HEK293 (cell line): Measurements from ENCODE around the gene TFE3.

Experiments
- CTCF ChIA-PET: fragments of 350-600 bp; formaldehyde crosslinking; extraction: SDS; loops from one replicate; lab custom pipeline; 2021; ENCODE audit warnings: antibody characterized with exemption; lab: Yijun Ruan, JAX
- POLR2A ChIA-PET: fragments of 300-600 bp; formaldehyde crosslinking; extraction: SDS; loops from one replicate; lab custom pipeline; 2020; ENCODE audit warnings: antibody characterized with exemption, inconsistent platforms; lab: Yijun Ruan, JAX
- H3K27ac ChIP-seq: fragments of 200-500 bp; sonication (Bioruptor generic); 2 replicates; pipeline ENCODE4 v1.5.1; 2014; ENCODE audit warnings: low read depth, low read length, control low read depth, inconsistent platforms; ENCODE audit errors: extremely low read depth
- H3K36me3 ChIP-seq, 2 experiments: fragments of 200-500 bp in 1 of 2; sonication (Bioruptor generic) in 1 of 2; 1 replicate in 1 of 2; 2 replicates in 1 of 2; pipeline ENCODE4 v1.5.1; 2014 to 2017; ENCODE audit warnings: inconsistent platforms in 2 of 2, low read length in 2 of 2; ENCODE audit not compliant: control insufficient read depth in 2 of 2, insufficient read depth in 1 of 2
- H3K4me1 ChIP-seq: fragments of 200-500 bp; sonication (Bioruptor generic); 2 replicates; pipeline ENCODE4 v1.5.1; 2014; ENCODE audit warnings: mild to moderate bottlenecking, low read length, inconsistent platforms; ENCODE audit not compliant: control insufficient read depth, insufficient read depth
- H3K4me3 ChIP-seq: 2 replicates; pipeline ENCODE4 v1.5.1; 2011; ENCODE audit warnings: low read depth, mild to moderate bottlenecking, control low read depth, low read length, moderate library complexity
- H3K9me3 ChIP-seq: fragments of 200-500 bp; sonication (Bioruptor generic); 2 replicates; pipeline ENCODE4 v1.5.1; 2014; ENCODE audit warnings: low read depth, low read length, inconsistent platforms; ENCODE audit not compliant: control insufficient read depth, insufficient read depth
- BCL11A ChIP-seq: fragments of 450-650 bp; formaldehyde crosslinking; IDR thresholded peaks from 2 replicates; pipeline ENCODE4 v1.5.1; 2016; ENCODE audit warnings: low read depth, missing biosample characterization, missing genetic modification characterization
- BCL11B ChIP-seq: fragments of 450-650 bp; formaldehyde crosslinking; IDR thresholded peaks from 2 replicates; pipeline ENCODE4 v1.5.1; 2016; ENCODE audit warnings: low read depth, missing biosample characterization, missing genetic modification characterization
- PRDM1 ChIP-seq: fragments of 450-650 bp; formaldehyde crosslinking; IDR thresholded peaks from 2 replicates; pipeline ENCODE4; 2016; ENCODE audit warnings: missing biosample characterization, missing genetic modification characterization
- ZBTB17 ChIP-seq: fragments of 450-650 bp; formaldehyde crosslinking; IDR thresholded peaks from 2 replicates; pipeline ENCODE4 v1.5.1; 2016; ENCODE audit warnings: missing biosample characterization, missing genetic modification characterization
- ZBTB7A ChIP-seq: fragments of 450-650 bp; formaldehyde crosslinking; IDR thresholded peaks from 2 replicates; pipeline ENCODE4 v1.5.1; 2016; ENCODE audit warnings: low read depth, missing biosample characterization, missing genetic modification characterization
- ZIC2 ChIP-seq: fragments of 450-650 bp; formaldehyde crosslinking; IDR thresholded peaks from 2 replicates; pipeline ENCODE4 v1.5.1; 2016; ENCODE audit warnings: missing biosample characterization, missing genetic modification characterization
- ZNF426 ChIP-seq: fragments of 450-650 bp; formaldehyde crosslinking; IDR thresholded peaks from 2 replicates; pipeline ENCODE4 v1.5.1; 2017; ENCODE audit warnings: missing biosample characterization, missing genetic modification characterization, mild to moderate bottlenecking, inconsistent platforms, moderate library complexity
- ZNF560 ChIP-seq: fragments of 450-650 bp; formaldehyde crosslinking; IDR thresholded peaks from 2 replicates; pipeline ENCODE4 v1.5.1; 2017; ENCODE audit warnings: missing biosample characterization, missing genetic modification characterization, borderline replicate concordance
- ZNF600 ChIP-seq: fragments of 450-650 bp; formaldehyde crosslinking; IDR thresholded peaks from 2 replicates; pipeline ENCODE4 v1.5.1; 2016; ENCODE audit warnings: missing biosample characterization, missing genetic modification characterization
- ZSCAN23 ChIP-seq: fragments of 450-650 bp; formaldehyde crosslinking; IDR thresholded peaks from 2 replicates; pipeline ENCODE4 v1.5.1; 2016; ENCODE audit warnings: missing biosample characterization, missing genetic modification characterization
- TF ChIP-seq, protein P1 (sequence below): fragments of 450-650 bp; formaldehyde crosslinking; IDR thresholded peaks from 2 replicates; pipeline ENCODE4 v1.5.1; 2016; ENCODE audit warnings: missing biosample characterization, missing genetic modification characterization
- TF ChIP-seq, protein P2 (sequence below): fragments of 450-650 bp; formaldehyde crosslinking; IDR thresholded peaks from 2 replicates; pipeline ENCODE4 v1.5.1; 2016; ENCODE audit warnings: missing biosample characterization, missing genetic modification characterization
- TF ChIP-seq, protein P3 (sequence below): fragments of 450-650 bp; formaldehyde crosslinking; IDR thresholded peaks from 2 replicates; pipeline ENCODE4 v1.5.1; 2017; ENCODE audit warnings: missing biosample characterization, missing genetic modification characterization
- TF ChIP-seq, protein P4 (sequence below): fragments of 450-650 bp; formaldehyde crosslinking; IDR thresholded peaks from 2 replicates; pipeline ENCODE4 v1.5.1; 2016; ENCODE audit warnings: missing biosample characterization, missing genetic modification characterization
- TF ChIP-seq, protein P5 (sequence below): fragments of 450-650 bp; formaldehyde crosslinking; IDR thresholded peaks from 2 replicates; pipeline ENCODE4 v1.5.1; 2017; ENCODE audit warnings: missing biosample characterization, mild to moderate bottlenecking, missing genetic modification characterization, moderate library complexity

Gene TFE3

DNA sequence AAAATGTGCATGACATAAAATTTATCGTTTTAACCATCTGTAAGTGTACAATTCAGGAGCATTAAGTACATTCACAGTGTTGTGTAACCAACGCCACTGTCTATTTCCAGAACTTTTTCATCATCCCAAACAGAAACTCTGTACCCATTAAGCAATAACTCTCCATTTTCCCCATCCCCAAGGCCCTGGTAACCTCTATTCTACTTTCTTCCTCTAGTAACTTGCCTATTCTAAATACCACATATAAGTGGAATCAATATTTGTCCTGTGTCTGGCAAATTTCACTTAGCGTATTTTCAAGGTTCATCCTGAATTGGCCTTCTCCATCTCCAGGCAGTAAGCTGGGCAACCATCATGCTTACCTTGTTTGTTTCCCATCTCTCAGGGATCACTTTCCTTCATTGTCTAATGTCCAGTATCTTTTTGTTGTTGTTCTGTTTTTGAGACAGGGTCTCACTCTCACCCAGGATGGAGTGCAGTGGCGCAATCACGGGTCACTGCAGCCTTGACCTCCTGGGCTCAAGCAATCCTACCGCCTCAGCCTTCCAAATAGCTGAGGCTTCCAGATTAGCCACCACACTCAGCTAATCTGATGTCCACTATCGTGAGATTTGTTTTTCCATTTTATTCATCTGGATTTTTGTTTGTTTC is 23.4 kb downstream of the TFE3 start:
- Histone ChIP-seq H3K27ac (no peak overlapping the region), H3K4me1 (no peaks in the 10 kb centered on the region), H3K36me3 (peaks cover 0 to 3% of the 10 kb centered on the region in 2 experiments; a peak in 1 of 3 replicates), H3K9me3 (no peaks in the 10 kb centered on the region), H3K4me3 (no peak overlapping the region)
- ChIA-PET POLR2A (no interaction called here), CTCF (interaction anchor here (0.6 kb wide), 1 partner anchor 26 kb away, joined by 4 read pairs; no protein-coding TSS in a partner anchor)
- TF ChIP-seq, protein P1, sequence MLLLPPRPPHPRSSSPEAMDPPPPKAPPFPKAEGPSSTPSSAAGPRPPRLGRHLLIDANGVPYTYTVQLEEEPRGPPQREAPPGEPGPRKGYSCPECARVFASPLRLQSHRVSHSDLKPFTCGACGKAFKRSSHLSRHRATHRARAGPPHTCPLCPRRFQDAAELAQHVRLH (tag by site-specific recombination), result no peak
- no peak for TF ChIP-seq BCL11B (tag by site-specific recombination)
- TF ChIP-seq, protein P2, sequence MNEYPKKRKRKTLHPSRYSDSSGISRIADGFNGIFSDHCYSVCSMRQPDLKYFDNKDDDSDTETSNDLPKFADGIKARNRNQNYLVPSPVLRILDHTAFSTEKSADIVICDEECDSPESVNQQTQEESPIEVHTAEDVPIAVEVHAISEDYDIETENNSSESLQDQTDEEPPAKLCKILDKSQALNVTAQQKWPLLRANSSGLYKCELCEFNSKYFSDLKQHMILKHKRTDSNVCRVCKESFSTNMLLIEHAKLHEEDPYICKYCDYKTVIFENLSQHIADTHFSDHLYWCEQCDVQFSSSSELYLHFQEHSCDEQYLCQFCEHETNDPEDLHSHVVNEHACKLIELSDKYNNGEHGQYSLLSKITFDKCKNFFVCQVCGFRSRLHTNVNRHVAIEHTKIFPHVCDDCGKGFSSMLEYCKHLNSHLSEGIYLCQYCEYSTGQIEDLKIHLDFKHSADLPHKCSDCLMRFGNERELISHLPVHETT (tag by site-specific recombination), result no peak
- TF ChIP-seq, protein P3, sequence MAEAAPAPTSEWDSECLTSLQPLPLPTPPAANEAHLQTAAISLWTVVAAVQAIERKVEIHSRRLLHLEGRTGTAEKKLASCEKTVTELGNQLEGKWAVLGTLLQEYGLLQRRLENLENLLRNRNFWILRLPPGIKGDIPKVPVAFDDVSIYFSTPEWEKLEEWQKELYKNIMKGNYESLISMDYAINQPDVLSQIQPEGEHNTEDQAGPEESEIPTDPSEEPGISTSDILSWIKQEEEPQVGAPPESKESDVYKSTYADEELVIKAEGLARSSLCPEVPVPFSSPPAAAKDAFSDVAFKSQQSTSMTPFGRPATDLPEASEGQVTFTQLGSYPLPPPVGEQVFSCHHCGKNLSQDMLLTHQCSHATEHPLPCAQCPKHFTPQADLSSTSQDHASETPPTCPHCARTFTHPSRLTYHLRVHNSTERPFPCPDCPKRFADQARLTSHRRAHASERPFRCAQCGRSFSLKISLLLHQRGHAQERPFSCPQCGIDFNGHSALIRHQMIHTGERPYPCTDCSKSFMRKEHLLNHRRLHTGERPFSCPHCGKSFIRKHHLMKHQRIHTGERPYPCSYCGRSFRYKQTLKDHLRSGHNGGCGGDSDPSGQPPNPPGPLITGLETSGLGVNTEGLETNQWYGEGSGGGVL, result no peak
- no peak for TF ChIP-seq BCL11A (tag by site-specific recombination)
- TF ChIP-seq ZIC2 (tag by site-specific recombination), result no peak
- no peak for TF ChIP-seq ZBTB17 (tag by site-specific recombination)
- TF ChIP-seq, protein P4, sequence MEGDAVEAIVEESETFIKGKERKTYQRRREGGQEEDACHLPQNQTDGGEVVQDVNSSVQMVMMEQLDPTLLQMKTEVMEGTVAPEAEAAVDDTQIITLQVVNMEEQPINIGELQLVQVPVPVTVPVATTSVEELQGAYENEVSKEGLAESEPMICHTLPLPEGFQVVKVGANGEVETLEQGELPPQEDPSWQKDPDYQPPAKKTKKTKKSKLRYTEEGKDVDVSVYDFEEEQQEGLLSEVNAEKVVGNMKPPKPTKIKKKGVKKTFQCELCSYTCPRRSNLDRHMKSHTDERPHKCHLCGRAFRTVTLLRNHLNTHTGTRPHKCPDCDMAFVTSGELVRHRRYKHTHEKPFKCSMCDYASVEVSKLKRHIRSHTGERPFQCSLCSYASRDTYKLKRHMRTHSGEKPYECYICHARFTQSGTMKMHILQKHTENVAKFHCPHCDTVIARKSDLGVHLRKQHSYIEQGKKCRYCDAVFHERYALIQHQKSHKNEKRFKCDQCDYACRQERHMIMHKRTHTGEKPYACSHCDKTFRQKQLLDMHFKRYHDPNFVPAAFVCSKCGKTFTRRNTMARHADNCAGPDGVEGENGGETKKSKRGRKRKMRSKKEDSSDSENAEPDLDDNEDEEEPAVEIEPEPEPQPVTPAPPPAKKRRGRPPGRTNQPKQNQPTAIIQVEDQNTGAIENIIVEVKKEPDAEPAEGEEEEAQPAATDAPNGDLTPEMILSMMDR (tag by site-specific recombination), result no peak
- no peak for TF ChIP-seq ZNF600 (tag by site-specific recombination)

DNA sequence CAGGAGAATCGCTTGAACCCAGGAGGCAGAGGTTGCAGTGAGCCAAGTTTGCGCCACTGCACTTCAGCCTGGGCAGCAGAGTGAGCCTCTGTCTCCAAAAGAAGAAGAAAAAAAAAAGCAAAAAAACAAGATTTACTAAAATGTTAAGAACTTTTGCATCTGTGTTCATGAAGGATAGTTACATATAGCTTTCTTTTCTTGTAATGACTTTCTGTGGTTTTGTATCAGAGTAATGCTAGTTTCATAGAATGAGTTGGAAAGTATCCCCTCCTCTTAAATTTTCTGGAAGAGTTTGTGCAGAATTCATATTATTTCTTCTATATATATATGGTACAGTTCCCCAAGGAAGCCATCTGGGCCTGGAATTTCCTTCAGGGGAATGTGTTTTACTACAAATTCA is 24.1 kb downstream of the TFE3 start:
- Histone ChIP-seq H3K9me3 (no peaks in the 10 kb centered on the region), H3K4me1 (no peaks in the 10 kb centered on the region), H3K27ac (no peak overlapping the region), H3K36me3 (no peaks in the 10 kb centered on the region), H3K4me3 (no peak overlapping the region)
- TF ChIP-seq PRDM1 (tag by site-specific recombination) (no peak), ZBTB7A (tag by site-specific recombination) (no peak)
- CTCF ChIA-PET, result interaction anchor here (0.6 kb wide), 1 partner anchor 27 kb away, joined by 4 read pairs; no protein-coding TSS in a partner anchor
- POLR2A ChIA-PET, result no interaction called here

DNA sequence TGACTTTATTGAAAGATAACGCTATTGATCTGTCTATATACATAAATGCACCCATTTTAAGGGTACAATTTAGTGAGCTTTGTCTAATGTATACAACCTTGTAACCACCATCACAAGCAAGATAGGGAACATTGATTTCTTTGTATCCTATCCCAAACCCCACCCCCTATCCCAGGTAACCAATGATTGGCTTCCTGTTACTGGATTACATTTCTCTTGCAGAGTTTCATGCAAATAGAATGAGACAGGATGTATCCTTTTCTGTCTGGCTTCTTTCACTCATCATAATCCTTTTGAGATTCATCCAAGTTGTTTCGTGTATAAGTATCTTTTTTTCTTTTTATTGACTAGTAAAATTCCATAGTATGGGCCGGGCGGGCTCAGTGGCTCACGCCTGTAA is 39.5 kb downstream of the TFE3 start:
- Histone ChIP-seq H3K9me3 (no peaks in the 10 kb centered on the region), H3K27ac (no peak overlapping the region), H3K4me1 (no peaks in the 10 kb centered on the region), H3K4me3 (no peak overlapping the region), H3K36me3 (peaks cover 0 to 10% of the 10 kb centered on the region in 2 experiments; a peak in 1 of 3 replicates)
- no peak for TF ChIP-seq ZSCAN23 (tag by site-specific recombination)
- TF ChIP-seq ZNF560 (tag by site-specific recombination), result no peak
- no peak for TF ChIP-seq ZNF426 (tag by site-specific recombination)
- TF ChIP-seq, protein P5, sequence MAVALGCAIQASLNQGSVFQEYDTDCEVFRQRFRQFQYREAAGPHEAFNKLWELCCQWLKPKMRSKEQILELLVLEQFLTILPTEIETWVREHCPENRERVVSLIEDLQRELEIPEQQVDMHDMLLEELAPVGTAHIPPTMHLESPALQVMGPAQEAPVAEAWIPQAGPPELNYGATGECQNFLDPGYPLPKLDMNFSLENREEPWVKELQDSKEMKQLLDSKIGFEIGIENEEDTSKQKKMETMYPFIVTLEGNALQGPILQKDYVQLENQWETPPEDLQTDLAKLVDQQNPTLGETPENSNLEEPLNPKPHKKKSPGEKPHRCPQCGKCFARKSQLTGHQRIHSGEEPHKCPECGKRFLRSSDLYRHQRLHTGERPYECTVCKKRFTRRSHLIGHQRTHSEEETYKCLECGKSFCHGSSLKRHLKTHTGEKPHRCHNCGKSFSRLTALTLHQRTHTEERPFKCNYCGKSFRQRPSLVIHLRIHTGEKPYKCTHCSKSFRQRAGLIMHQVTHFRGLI, result no peak
- CTCF ChIA-PET, result no interaction called here
- POLR2A ChIA-PET, result interaction anchor here (0.6 kb wide), 1 partner anchor 395 kb away, joined by 5 read pairs; no protein-coding TSS in a partner anchor
